ENCODE measurements around the gene ADAMTS14.

GRCh38 chr10:70775679-70776454 lies 103.6 kb downstream of the ADAMTS14 start:
- no peak for TF ChIP-seq CTCF (optimal IDR thresholded peaks at IDR 0.05 in 1 of 3, IDR thresholded peaks at IDR 0.05 in 1 of 3, conservative IDR thresholded peaks at IDR 0.05 in 1 of 3; ENCODE audit: extremely low read depth in 1 of 3, insufficient read depth in 2 of 3, low read length in 3 of 3)
- TF ChIP-seq EZH2 (IDR thresholded peaks at IDR 0.05; ENCODE audit: low read length), result no peak
